Body of pancreas (tissue), 4 donors: ENCODE results near the gene ADAMTS7. TPM values are rescaled to one million over a fixed set of nuclear protein-coding genes. Genes with fewer than 3 reads are reported as not detected.

Experiments used
- ATAC-seq: fragments of 150-250 bp; one replicate; pipeline ENCODE4 v1.9.1; 2016
- DNase-seq, 4 donors: peaks; one replicate each; pipeline ENCODE4 v3.0.0-alpha.2; 2019
- H3K27ac ChIP-seq, 4 donors: fragments of 200-600 bp; sonication (generic); 1 replicate in 3 of 4; 2 replicates in 1 of 4; pipeline versions ENCODE4 v1.5.1 to v1.6.1; 2016 to 2019; ENCODE audit warnings: mild to moderate bottlenecking in 1 of 4, mixed read lengths in 1 of 4, moderate library complexity in 1 of 4
- H3K27me3 ChIP-seq, 2 donors: fragments of 200-600 bp; sonication (generic); one replicate each; pipeline ENCODE4 v1.6.0; 2016; ENCODE audit warnings: mild to moderate bottlenecking in 1 of 2
- H3K36me3 ChIP-seq, 2 donors: fragments of 200-600 bp; sonication (generic); replicated peaks in 1 of 2; 2 replicates each; pipeline ENCODE4 v1.5.1; 2016; ENCODE audit warnings: low read depth in 2 of 2; ENCODE audit not compliant: insufficient read depth in 1 of 2
- H3K4me1 ChIP-seq: fragments of 200-600 bp; sonication (generic); one replicate; pipeline ENCODE4 v1.6.0; 2016
- H3K4me3 ChIP-seq, 2 donors: fragments of 200-600 bp; sonication (generic); 1 replicate in 1 of 2; 2 replicates in 1 of 2; pipeline ENCODE4 v1.5.1; 2016 to 2019
- H3K9me3 ChIP-seq, 3 donors: fragments of 200-600 bp; sonication (generic); 1 replicate in 2 of 3; 2 replicates in 1 of 3; pipeline ENCODE4 v1.5.1; 2016
- CTCF ChIP-seq, 7 experiments: fragments of 450-650 bp in 4 of 7; fragments of 200-600 bp in 3 of 7; sonication (generic) in 3 of 7; IDR thresholded peaks; one replicate each; pipeline ENCODE4 v1.5.1; 2016 to 2019; ENCODE audit warnings: antibody characterized with exemption in 7 of 7
- POLR2A ChIP-seq, 3 donors: fragments of 450-650 bp; IDR thresholded peaks; one replicate each; pipeline ENCODE4 v1.6.1; 2016; ENCODE audit warnings: antibody characterized with exemption in 3 of 3, mild to moderate bottlenecking in 2 of 3
- WGBS, 2 donors: methylation state at CpG; one replicate each; pipeline ENCODE4 v1.1.5; 2017; 5-methylcytosine and 5-hydroxymethylcytosine counted together
- intact Hi-C: fragments of 100-400 bp; cut with DNase I; formaldehyde crosslinking; loops from one replicate; pipeline ENCODE4 v1.15.1; 2023
- total RNA-seq, 2 donors: library from RNA; depleted of rRNA; stranded (reverse); fragments of >200 nt; gene quantifications; one replicate each; pipeline ENCODE4 v1.1.0, GENCODE V29; 2016

The ADAMTS7 gene
- total RNA-seq, 2 donors from 2014 or later: 0.33 to 2.1 TPM

DNA sequence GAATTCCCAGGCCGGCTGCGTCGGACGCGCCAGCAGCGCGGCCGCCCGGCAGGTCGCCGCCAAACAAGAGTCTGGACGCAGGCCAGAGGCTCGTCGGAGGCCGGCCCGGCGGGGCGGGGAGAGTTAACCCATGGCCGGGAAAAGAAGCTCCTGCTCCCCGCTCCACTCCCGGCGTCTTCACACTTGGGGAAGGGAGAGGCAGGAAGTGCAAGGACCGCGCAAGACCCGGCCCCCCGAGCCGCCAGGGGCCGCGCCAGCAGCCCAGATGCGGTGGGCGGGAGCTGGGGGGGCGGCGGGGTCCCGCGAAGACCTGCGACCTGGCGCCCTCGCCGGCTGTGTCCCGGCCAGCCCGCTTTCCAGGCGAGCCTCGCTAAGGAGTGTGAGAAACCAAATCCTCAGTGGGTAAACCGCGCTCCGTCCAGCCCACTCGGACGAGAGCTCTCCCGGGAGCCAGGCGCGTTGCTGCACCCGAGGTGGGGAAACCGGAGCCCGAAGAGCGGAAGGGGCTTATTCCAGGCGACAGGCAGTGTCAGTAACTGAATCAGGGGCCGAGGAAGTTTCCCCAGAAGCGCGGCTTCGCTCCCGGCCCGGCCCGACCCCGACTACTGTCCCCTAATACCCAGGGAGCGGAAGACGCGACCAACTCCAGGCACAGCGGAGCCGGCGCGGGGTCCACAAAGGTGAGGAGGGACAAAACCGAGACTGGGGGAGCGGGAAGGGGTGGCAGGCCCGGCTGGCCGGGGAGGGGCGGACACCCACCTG is 721 bp downstream of the ADAMTS7 start:
- Histone ChIP-seq H3K4me3 (peak overlapping the region; percentile 36 to 47), H3K36me3 (no peaks in the 10 kb centered on the region), H3K27ac (peak overlapping the region in 1 of 4 donors; percentile 28), H3K27me3 (no peaks in the 10 kb centered on the region), H3K4me1 (peaks cover 19% of the 10 kb centered on the region), H3K9me3 (no peaks in the 10 kb centered on the region)
- no peak for TF ChIP-seq POLR2A (IDR thresholded peaks at IDR 0.05)
- TF ChIP-seq CTCF (IDR thresholded peaks at IDR 0.05): no peak
- 2 to 13% methylated on average over 8 to 73 of the region's 76 CpGs for WGBS, 2 donors
- ATAC-seq: peak; percentile 27
- peak; percentile 27 to 53 (median 35) for DNase-seq
- intact Hi-C loops: no loop called here

- no peaks in the 10 kb centered on the region for H3K9me3 ChIP-seq
- no peaks in the 10 kb centered on the region for H3K27me3 ChIP-seq
- no peak for DNase-seq
- no peak for TF ChIP-seq CTCF (IDR thresholded peaks at IDR 0.05)
- no peak for TF ChIP-seq POLR2A (IDR thresholded peaks at IDR 0.05)
- 33 to 61% methylated on average over 8 to 11 of the region's 11 CpGs for WGBS, 2 donors
- H3K4me3 ChIP-seq: no peak overlapping the region
- ATAC-seq: no peak
- H3K27ac ChIP-seq: no peak overlapping the region
- intact Hi-C loops: no loop called here
- no peaks in the 10 kb centered on the region for H3K36me3 ChIP-seq
- peaks cover 19% of the 10 kb centered on the region for H3K4me1 ChIP-seq
Measured at GRCh38 chr15:78810003-78810361, 1.3 kb downstream of the ADAMTS7 start.

DNA sequence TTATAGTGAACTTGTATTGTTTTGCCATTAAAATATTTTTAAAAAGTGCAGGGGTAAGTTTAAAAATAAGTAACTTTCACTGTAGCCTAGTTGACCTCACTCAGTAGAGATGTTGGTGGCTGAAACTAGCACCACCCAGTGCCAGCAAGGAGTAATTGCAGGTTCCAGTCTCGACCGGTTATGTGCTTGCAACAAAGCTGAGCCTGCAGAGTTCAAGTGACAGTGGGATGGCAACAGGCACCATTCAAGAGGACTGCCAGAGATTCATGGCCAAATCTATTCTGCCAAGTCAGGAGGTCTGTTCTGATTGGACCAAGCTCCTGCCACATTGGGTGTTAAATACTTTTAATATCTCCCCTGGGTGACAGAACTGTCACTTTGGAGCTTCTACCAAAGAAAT is 2.7 kb downstream of the ADAMTS7 start:
- 59 to 62% methylated on average over 2 of the region's 2 CpGs for WGBS, 2 donors
- ATAC-seq (no peak), DNase-seq (peak in 1 of 4 donors; percentile 6)
- H3K4me1 ChIP-seq: peaks cover 19% of the 10 kb centered on the region
- no peak overlapping the region for H3K27ac ChIP-seq
- H3K4me3 ChIP-seq: no peak overlapping the region
- no peaks in the 10 kb centered on the region for H3K27me3 ChIP-seq
- H3K9me3 ChIP-seq: no peaks in the 10 kb centered on the region
- peak in 3 of 7 experiments; percentile 13 to 28 (median 19) for TF ChIP-seq CTCF (IDR thresholded peaks at IDR 0.05)
- no peak for TF ChIP-seq POLR2A (IDR thresholded peaks at IDR 0.05)
- intact Hi-C loops: no loop called here
- H3K36me3 ChIP-seq: no peaks in the 10 kb centered on the region

GRCh38 chr15:78807359-78807758 is 3.9 kb downstream of the ADAMTS7 start:
- no peak for ATAC-seq
- DNase-seq: no peak
- no peaks in the 10 kb centered on the region for H3K9me3 ChIP-seq
- H3K27ac ChIP-seq: no peak overlapping the region
- H3K4me1 ChIP-seq: peaks cover 19% of the 10 kb centered on the region
- no peaks in the 10 kb centered on the region for H3K36me3 ChIP-seq
- H3K4me3 ChIP-seq: no peak overlapping the region
- TF ChIP-seq POLR2A (IDR thresholded peaks at IDR 0.05) (no peak), CTCF (IDR thresholded peaks at IDR 0.05) (no peak)
- no peaks in the 10 kb centered on the region for H3K27me3 ChIP-seq
- WGBS, 2 donors: 90 to 93% methylated on average over 2 of the region's 2 CpGs
- intact Hi-C loops: no loop called here

- 54 to 57% methylated on average over 13 to 14 of the region's 14 CpGs for WGBS, 2 donors
- intact Hi-C loops: no loop called here
- ATAC-seq: no peak
- Histone ChIP-seq H3K27me3 (no peaks in the 10 kb centered on the region), H3K27ac (no peak overlapping the region), H3K4me3 (no peak overlapping the region), H3K9me3 (no peaks in the 10 kb centered on the region), H3K4me1 (no peaks in the 10 kb centered on the region), H3K36me3 (no peaks in the 10 kb centered on the region)
- TF ChIP-seq POLR2A (IDR thresholded peaks at IDR 0.05) (no peak), CTCF (IDR thresholded peaks at IDR 0.05) (no peak)
- DNase-seq: no peak
Measured at GRCh38 chr15:78804391-78804792, 6.9 kb downstream of the ADAMTS7 start.
